ENCODE results near the gene ADO. TPM values are rescaled to one million over a fixed set of nuclear protein-coding genes. Genes with fewer than 3 reads are reported as not detected.

ADO gene
- total and polyA plus RNA-seq, 8 donors: 1.8 to 25.4 (median 12.7) TPM

- TF ChIP-seq EP300 (IDR thresholded peaks at IDR 0.05) (no peak), POLR2AphosphoS5 (IDR thresholded peaks at IDR 0.05) (no peak), POLR2A (IDR thresholded peaks at IDR 0.05) (no peak)
- TF ChIP-seq, protein P1, sequence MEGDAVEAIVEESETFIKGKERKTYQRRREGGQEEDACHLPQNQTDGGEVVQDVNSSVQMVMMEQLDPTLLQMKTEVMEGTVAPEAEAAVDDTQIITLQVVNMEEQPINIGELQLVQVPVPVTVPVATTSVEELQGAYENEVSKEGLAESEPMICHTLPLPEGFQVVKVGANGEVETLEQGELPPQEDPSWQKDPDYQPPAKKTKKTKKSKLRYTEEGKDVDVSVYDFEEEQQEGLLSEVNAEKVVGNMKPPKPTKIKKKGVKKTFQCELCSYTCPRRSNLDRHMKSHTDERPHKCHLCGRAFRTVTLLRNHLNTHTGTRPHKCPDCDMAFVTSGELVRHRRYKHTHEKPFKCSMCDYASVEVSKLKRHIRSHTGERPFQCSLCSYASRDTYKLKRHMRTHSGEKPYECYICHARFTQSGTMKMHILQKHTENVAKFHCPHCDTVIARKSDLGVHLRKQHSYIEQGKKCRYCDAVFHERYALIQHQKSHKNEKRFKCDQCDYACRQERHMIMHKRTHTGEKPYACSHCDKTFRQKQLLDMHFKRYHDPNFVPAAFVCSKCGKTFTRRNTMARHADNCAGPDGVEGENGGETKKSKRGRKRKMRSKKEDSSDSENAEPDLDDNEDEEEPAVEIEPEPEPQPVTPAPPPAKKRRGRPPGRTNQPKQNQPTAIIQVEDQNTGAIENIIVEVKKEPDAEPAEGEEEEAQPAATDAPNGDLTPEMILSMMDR (IDR thresholded peaks at IDR 0.05): no peak
- H3K4me3 ChIP-seq: no peak overlapping the region
Measured at GRCh38 chr10:62856021-62856420, 51.5 kb downstream of the ADO start.

More at GRCh38 chr10:62856021-62856420, 51.5 kb downstream of the ADO start:
- no peak for DNase-seq
- intact Hi-C loops (cut with DNase I; ENCODE audit: low total_unique reads): no loop called here
- no peaks in the 10 kb centered on the region for H3K36me3 ChIP-seq
- 53 to 78% (median 68%) methylated on average over 4 of the region's 4 CpGs for WGBS, 5 donors
- no peaks in the 10 kb centered on the region for H3K27me3 ChIP-seq
- no peak overlapping the region for H3K27ac ChIP-seq
- H3K9me3 ChIP-seq: no peaks in the 10 kb centered on the region
- no peaks in the 10 kb centered on the region for H3K4me1 ChIP-seq

Other genes with a start within 250 kb of the ADO start
- gene EGR2, start 11.6 kb downstream of the ADO start, total RNA-seq: 1 to 10 TPM in 1 of 5 donors, under 1 TPM in 1, not detected in 3; 0.73 to 5.8 TPM
- gene EGR2, start 11.6 kb downstream of the ADO start, polyA plus RNA-seq: 1 to 10 TPM in 2 of 3 donors, under 1 TPM in 1; 0.46 to 1.2 (median 1.2) TPM

All from stomach (tissue), 9 donors.